GM19328 (cell line): Measurements from ENCODE around the gene ZNF454.

Experiments
- ATAC-seq: cut with Tn5 transposase; IDR thresholded peaks from one replicate; pipeline ENCODE4 v1.9.1; 2021; ENCODE audit warnings: mild to moderate bottlenecking, moderate library complexity; ENCODE audit not compliant: unreplicated experiment

Gene ZNF454

DNA sequence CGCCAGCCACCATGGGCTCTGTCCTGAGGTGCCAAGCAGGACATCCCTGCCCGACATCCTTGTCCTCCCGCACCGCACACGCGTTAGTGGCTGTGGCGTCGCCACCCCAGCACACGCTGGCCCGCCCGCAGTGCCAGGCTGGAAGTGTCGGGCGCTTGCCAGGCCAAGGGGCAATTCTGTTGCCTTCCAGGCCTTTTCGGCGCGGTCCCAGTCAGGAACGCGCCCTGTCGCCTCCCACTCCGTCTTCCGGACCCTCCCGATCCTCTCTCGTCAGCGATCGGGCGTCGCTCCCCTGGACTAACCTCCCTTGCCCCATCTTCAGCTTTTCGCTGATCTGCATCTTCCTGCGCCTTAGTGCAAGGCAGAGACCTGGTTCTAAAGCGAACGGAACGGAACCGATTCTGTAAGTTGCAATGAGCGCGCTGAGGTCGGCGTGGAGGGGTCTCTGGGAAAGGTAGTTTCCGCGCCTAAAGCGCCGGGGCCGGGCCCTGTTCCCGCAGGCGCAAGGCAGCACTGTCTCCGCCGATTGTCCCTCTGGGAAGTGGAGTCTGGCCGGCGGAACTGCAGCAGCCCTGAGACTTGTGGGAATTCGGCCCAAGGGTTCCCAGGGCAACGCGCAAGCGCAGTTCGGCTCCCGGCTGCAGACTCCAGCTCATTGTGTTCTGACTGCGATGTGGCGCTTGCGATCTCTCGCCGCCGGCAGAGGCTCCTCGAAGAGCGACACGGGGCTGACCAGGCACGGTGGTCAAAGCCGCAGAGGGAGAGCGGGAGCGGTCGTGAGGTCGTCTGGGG, at the start of gene ZNF454:
TSS of gene ZNF454 (plus strand) at position 630 of the 792 bp plus-strand sequence. CDS start 1,594 bp downstream, outside the sequence.
- ATAC-seq = no peak

DNA sequence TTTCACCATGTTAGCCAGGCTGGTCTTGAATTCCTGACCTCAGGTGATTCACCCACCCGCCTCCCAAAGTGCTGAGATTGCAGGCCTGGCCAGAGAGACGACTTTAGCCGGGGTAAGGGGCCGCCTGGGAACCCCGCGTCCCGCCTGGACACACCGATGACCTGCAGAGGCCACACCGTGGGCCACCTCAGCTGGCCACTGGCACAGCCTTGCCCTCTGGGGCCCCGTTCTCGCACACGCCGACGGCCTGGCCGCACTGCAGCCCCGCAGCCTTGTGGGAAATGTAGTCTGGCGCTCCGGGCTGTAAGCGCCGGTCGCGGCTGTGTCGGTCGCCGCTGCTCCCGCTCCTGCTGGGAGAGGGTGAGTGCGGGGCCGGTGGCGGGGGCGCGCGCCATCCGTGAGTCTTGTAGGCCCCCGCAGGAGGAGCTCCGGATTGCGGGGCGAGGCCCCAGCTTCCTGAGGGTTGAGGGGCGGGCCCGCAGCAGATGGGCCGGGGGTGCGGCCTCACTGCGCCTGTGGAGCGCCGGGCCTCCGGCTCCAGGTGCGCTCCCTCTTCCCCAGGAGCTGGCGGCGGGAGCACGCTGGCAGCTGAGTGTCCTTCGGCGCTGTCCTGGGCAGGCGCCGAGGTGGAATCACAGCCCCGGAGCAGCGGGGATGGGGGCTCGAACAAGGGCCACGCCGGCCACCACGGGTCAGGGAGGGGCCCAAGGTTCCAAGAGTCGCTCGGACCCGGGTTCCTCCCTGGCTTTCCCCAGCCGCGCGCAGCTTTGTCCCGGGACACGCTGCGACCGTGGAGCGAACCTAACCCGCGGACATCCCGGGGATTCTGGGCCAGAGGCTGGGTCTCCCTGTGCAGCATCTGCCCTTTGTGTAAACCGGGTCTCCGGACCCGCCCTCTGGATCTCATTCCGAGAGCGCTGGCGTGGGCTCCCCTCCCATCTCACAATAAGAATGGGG, 45.1 kb upstream of the ZNF454 start, which contains the start of gene ZFP2:
TSS of gene ZFP2 (plus strand) at position 299 of the 957 bp plus-strand sequence. CDS start 35,401 bp downstream, outside the sequence.
- ATAC-seq = no peak

DNA sequence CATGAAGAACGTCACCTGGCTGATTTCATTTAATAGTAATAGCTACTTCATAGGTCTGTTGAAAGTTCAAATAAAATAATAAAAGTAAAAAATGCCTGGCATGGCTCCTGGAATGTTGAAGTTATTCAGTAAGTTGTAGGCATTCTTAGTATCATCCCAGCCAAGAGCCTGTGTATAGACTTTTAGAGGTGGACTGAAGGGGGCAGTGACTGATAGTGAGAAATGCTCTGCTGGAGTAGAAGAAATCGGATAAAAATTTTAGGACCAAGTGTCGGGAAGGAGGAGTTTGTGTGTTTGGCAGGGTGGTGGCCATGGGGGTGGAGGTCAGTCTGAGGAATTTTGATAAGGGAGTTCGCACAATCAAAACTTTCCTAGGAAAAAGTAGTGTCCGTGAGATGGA, 41.7 kb upstream of the ZNF454 start:
- no peak for ATAC-seq

DNA sequence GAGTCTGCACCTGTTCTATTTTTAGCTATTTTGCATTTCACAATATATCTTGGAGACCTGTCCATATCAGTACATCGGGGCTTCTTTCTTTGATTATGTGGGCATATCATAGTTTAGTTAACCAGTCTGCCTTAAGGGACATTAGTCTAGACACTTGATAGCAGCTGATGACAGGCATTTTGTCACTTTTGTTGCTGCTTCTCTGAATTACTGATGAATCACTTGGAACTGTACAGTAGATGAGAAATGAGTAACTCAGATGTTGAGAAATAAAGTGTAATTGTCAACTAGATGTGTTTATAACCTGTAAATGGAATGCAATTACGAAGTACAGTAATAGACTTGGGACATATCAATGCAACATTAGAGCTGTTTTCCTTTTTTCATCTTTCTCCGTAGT, 38.1 kb upstream of the ZNF454 start:
- ATAC-seq = no peak

DNA sequence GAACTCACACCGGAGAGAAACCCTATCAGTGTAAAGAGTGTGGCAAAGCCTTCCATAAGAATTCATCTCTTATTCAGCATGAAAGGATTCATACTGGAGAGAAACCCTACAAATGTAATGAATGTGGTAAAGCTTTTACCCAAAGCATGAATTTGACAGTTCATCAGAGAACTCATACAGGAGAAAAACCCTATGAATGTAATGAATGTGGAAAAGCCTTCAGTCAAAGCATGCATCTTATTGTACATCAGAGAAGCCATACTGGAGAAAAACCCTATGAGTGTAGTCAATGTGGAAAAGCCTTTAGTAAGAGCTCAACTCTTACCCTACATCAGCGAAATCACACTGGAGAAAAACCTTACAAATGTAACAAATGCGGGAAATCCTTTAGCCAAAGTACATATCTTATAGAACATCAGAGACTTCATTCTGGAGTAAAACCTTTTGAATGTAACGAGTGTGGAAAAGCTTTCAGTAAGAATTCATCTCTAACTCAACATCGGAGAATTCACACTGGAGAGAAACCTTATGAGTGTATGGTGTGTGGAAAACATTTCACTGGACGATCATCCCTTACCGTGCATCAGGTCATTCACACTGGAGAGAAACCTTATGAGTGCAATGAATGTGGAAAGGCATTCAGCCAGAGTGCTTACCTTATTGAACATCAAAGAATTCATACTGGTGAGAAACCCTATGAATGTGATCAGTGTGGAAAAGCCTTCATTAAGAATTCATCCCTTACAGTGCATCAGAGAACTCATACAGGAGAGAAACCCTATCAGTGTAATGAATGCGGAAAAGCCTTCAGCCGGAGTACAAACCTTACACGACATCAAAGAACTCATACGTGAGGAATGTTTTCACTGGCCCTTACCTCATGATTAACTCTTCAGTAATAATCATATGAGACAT, 8.9 kb upstream of the ZNF454 start:
- no peak for ATAC-seq

DNA sequence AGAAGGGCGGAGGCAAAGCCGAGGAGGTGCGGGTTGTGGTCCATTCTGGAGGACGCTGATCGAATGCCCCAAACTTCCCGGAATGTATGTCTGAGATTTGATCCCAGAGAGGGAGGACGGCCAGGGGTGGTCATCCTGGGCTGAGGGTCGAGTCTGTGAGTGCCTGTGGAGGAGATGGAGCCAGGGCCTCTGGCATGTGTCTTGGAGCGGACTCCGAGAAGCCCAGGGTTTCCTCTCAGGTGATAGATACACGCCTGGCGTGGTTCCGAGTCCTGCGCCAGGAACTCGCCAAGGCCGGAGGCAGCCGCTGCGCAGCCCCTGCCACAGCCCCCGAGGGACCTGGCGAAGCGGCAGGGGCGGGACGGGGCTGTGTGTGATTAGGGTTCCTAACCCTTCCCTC, 363 bp downstream of the ZNF454 start:
- no peak for ATAC-seq

DNA sequence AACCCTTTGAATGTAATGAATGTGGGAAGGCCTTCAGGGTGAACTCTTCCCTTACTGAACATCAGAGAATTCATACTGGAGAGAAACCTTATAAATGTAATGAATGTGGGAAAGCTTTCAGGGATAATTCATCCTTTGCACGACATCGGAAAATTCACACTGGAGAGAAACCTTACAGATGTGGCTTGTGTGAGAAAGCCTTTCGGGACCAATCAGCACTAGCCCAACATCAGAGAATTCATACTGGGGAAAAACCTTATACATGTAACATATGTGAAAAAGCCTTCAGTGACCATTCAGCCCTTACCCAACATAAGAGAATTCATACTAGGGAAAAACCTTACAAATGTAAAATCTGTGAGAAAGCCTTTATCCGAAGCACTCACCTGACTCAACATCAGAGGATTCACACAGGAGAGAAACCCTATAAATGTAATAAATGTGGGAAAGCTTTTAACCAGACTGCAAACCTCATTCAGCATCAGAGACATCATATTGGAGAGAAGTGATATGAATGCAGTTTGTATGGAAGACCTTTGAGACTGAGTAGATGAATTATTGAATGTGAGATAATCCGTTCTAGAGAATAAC, 24.6 kb downstream of the ZNF454 start:
- no peak for ATAC-seq

DNA sequence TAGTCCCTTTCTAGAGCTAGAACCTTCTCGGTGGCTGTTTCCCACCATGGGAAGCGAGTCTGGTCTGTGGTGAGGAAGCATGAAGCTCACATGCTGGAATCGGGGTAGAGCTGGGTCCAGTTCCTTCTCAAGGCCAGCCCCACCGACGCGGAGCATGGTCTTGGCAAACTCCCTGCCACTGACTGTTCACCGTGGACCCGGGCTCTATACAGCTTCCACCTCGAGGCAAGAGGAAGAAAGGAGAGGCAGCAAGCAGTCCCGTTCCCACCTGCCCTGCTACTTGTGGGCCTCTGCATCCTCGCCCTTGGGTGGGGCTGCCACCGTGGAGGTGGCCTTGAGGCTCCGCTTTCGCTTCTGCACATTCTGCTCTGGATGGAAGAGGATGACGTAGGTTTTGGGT, 40.4 kb downstream of the ZNF454 start:
- no peak for ATAC-seq

DNA sequence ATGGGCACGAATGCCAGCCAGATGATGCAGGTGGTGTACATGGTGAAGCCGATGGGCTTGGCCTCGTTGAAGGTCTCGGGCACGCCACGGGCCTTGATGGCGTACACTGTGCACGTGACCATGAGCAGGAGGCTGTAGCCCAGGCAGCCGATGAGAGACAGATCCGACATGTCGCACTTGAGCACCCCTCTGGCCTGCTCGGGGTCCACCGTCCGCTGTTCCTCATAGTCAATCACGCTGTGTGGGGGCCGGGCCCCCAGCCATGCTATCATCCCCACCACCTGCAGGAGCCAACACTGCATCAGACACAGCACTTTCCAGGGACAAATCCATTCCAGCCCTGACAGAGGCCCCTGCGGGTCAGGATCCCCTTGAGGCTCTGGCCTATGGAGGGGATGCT, 41.9 kb downstream of the ZNF454 start:
- no peak for ATAC-seq

DNA sequence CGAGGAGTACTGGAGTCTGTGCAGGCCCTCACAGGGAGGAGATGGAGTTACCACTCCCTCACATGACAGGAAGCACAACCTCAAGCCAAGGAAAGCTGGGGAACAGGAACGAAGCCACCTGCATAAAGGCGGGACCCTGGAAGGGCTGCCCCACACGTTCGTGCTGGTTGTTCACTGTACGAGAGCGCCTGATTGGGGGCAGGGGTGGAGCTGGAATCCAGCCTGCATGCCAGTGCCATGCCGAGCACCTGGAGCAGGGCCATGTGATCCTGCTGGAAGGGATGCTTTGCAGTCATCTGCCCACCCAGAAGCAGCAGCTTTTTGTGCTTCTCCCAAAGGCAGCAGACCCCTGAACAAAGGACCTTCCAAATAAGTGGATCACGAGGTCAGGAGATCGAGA, 42.7 kb downstream of the ZNF454 start:
- ATAC-seq = no peak

DNA sequence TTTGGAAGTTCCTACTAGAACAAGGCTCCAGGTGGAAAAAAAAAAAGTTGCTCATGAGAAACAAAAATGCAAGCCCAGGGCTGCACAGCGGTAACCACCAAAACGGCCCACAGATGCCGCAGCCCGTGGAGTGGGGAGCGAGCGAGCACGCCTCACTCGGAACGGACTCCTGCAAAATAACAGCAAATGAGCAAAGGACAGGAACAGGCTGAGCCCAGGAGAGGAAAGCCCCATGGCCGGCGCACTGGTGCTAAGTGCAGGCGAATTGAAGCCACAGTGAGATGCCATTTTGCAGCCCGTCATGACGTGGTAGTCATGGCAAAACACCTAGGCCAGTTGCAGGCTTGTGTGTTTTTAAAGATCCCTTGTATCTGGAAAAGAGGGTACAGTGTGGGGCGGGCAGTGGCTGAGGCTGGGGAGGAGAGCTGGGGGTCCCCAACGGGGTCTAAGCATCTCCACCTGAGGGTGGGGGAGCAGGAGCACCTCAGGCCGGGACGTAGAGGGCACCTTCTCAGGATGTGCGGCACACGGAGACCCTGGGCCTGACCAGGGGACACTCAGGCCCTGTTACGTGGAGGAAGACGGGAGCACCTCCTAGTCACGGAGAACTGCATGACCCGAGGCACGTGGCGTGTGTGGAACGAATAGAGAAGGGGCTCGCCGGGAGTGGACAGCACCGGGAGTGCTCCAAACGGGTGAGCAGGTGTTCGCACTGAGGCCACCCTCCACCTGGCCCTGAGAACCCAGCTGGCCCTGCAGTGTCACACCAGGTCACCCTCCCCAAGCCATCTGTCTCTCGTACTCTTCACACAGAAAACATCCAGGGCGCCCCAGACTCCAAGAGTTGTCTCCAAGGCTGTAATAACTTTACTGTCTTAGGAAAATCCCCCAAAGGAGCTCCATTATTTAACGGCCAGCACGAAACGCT, 43.4 kb downstream of the ZNF454 start:
- ATAC-seq = no peak

DNA sequence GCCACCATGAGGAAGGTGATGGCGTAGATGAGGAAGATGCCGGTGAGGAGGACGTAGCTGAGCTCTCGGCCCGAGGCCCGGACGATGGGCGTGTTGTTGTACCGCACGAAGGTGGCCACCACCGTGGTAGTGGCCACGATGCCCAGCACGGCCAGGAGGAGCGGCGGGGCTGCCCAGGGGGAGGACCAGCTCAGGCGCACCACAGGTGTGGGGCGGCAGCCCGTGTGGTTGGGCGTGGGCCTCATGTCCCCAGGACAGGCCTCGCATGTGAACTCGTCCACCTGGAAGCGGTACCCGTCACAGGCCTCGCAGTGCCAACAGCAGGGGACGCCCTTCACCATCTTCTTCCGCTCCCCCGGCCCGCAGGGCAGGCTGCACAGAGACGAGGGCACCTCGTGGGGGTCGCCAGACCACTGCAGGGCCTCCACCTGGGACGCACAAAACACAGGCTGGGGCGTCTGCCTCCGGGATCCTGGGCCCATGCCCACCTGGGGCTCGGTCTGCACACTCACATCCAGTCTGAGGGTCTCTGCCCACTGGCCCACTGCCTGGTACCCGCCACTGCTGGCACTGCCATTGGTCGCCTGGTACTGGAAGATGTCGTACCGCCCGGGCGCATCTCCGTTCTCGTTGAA, 45.4 kb downstream of the ZNF454 start:
- no peak for ATAC-seq

DNA sequence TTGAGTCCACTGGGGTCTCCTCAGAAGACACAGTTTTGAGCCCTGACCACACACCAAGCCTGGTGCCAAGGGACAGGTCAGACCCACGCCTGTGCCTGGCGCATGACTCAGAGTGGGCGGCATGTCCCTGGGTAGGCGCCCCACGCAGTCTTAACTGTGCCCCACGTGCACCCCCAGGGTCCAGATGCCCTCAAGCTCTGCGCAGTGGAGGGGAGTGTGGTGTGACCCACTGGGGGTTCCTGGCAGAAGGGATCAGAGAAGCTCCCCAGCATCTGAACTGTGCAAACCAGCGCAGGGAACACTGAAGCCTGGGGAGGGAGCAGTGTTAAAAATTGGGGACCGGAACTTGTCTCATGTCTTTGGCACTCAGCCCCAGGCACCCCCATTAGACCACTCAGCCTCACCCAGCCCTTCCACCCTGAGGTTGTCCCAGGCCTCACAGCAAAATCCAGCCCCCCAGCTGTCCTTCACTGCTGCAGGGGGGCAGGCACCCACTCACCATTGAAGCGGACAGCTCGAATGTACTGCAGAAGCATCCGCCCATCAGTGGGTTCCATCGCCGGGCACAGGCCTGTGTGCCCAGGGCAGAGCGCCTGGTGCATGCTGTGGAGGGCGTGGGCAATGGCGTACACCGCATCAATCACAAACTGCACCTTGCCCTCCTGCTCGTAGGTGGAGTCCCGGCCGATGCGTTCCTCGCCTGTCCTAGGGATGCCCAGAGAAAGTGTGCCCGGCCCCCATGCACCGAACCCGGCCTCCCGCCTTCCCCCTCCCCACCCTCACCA, 47.6 kb downstream of the ZNF454 start:
- no peak for ATAC-seq

DNA sequence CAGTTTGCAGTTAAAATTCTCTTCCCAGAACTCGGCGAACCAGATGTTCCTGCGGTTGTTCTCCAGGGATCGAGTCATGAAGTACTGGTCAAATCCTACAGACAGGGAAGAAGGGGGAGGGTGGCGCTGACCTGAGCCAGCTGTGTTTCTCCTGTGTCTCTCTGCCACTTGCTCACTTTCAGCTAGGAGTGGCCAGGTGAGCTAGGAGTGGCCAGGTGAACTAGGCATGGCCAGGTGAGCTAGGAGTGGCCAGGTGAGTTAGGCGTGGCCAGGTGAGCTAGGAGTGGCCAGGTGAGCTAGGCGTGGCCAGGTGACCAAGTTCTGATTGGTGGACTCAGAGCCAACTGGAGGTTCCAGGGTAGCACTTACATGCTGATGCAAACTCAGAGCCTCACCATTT, 48.3 kb downstream of the ZNF454 start:
- ATAC-seq = no peak

DNA sequence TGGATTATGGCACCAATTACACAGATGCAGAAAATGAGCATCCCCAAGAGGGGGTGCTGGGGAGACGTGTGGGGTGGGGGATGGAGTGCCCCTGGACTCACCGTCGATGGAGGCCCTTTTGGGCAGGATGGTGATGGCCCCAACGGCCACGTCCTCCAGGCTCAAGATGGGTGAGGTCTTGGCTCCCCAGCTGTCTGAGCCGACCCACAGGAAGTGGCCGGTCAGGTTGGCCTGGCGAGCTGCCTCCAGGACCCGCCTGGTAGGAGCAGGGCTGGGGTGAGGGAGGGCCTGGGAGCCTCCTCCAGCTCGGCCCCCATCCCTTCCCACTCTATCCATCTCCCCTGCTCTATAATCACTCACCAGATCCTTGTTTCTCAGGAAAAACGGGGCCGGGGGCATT, 49.5 kb downstream of the ZNF454 start:
- ATAC-seq = no peak

DNA sequence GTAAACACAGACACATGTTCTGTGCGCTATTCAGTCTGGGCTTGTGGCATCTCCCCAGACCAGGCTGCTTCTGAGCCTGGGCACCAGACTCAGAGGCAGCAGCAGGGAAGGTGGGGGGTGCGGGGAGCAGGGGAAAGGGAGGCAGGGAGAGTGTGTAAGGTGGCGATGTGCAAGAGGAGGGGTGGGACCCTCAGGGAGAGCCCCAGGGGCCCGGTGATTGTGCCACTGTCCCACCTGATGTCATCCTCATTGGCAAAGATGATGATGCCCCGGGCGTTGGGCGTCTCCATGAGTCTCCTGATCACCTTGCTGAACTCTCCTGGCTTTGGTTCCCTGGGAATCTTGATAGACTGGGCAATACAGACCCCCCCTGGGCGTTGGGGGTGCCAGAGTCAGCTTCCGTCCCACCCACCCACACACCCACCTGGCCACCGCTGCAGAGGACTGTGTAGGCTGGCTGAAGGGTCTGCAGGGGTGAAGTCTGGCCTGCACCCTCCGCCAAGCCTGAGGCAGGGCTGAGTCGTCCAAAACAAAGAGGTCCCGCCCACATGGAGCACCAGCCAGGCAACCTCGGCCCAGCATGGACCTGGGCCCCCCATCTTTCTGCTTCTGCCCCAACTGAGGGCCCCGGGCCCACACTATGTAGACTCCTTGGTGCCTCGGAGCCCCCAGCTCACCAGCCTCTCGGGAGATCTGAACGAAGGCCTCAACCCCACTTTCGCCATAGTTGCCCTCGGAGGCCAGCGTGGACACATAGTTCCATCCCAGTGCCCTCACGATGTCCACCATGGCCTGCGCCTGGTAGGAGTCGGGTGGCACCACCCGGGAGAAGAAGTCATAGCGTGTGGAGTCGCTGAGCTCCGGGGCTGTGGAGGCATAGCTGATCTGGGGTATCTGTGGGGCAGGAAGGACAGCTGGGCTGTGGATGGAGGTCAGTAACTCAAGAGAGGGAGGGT, 50.5 kb downstream of the ZNF454 start:
- ATAC-seq = no peak
